Peyer's patch (tissue), 4 donors: ENCODE data around the gene SPSB2. TPM values are rescaled to one million over a fixed set of nuclear protein-coding genes. Genes with fewer than 3 reads are reported as not detected.

Experiments
- DNase-seq, 3 donors: peaks; one replicate each; pipeline ENCODE4 v3.0.0-alpha.2; 2017 to 2019
- H3K27ac ChIP-seq, 4 donors: fragments of 200-600 bp; sonication (generic); one replicate each; pipeline ENCODE4 v1.5.1; 2016 to 2019
- H3K27me3 ChIP-seq, 2 donors: fragments of 200-600 bp; sonication (generic); one replicate each; pipeline ENCODE4 v1.5.1; 2019
- H3K36me3 ChIP-seq, 3 donors: fragments of 200-600 bp; sonication (generic); one replicate each; pipeline ENCODE4 v1.5.1; 2016 to 2019
- H3K4me1 ChIP-seq, 4 donors: fragments of 200-600 bp; sonication (generic); one replicate each; pipeline ENCODE4 v1.5.1; 2016 to 2019
- H3K4me3 ChIP-seq, 4 donors: fragments of 200-600 bp; sonication (generic); 1 replicate in 3 of 4; 2 replicates in 1 of 4; pipeline ENCODE4 v1.5.1; 2016 to 2019; ENCODE audit warnings: mild to moderate bottlenecking in 1 of 4
- H3K9me3 ChIP-seq, 4 donors: fragments of 200-600 bp; sonication (generic); one replicate each; pipeline ENCODE4 v1.5.1; 2016 to 2019; ENCODE audit warnings: mild to moderate bottlenecking in 1 of 4
- CTCF ChIP-seq, 6 experiments: fragments of 450-650 bp in 4 of 6; fragments of 200-600 bp in 2 of 6; sonication (generic) in 1 of 6; IDR thresholded peaks; one replicate each; pipeline ENCODE4 v1.5.1; 2017 to 2019; ENCODE audit warnings: antibody characterized with exemption in 6 of 6, mild to moderate bottlenecking in 3 of 6, moderate library complexity in 1 of 6
- POLR2A ChIP-seq, 2 donors: fragments of 450-650 bp; IDR thresholded peaks; one replicate each; pipeline ENCODE4 v1.5.1; 2017; ENCODE audit warnings: antibody characterized with exemption in 2 of 2, mild to moderate bottlenecking in 2 of 2, moderate library complexity in 2 of 2
- total RNA-seq, 4 donors: library from RNA; depleted of rRNA; stranded (reverse); fragments of >200 nt; gene quantifications; one replicate each; pipeline ENCODE4 v1.1.0, GENCODE V29; 2016

SPSB2 gene
- total RNA-seq, 4 donors from 2014 or later, result 4.1 to 12.3 (median 9.9) TPM

GRCh38 chr12:6831450-6831995 is 41.6 kb downstream of the SPSB2 start:
- no peaks in the 10 kb centered on the region for H3K27me3 ChIP-seq
- H3K36me3 ChIP-seq, result peaks cover 0 to 6% (median 0%) of the 10 kb centered on the region in 3 donors
- H3K4me3 ChIP-seq, result no peak overlapping the region
- no peak overlapping the region for H3K27ac ChIP-seq
- no peak for DNase-seq
- peaks cover 0 to 22% (median 8%) of the 10 kb centered on the region in 4 donors for H3K4me1 ChIP-seq
- TF ChIP-seq POLR2A (IDR thresholded peaks at IDR 0.05), result no peak
- TF ChIP-seq CTCF (IDR thresholded peaks at IDR 0.05), result no peak
- H3K9me3 ChIP-seq, result no peaks in the 10 kb centered on the region

DNA sequence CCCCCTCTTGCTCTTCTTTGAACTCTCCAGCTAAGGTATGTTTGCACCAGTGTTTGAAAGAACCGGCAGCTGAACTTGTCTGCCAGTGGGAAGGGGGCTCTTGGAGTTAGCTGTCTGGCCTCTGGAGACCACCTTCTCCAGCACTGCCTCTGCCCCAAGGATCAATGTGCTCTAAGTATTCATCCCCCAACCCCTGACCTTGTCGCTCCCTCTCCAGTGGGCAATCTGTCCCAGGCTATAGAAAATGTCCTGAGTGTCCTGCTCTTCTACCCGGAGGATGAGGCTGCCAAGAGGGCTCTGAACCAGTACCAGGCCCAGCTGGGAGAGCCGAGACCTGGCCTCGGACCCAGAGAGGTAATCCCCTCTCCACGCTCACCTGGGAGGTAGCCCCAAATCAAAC is 42.1 kb downstream of the SPSB2 start:
- no peak overlapping the region for H3K27ac ChIP-seq
- H3K9me3 ChIP-seq, result no peaks in the 10 kb centered on the region
- no peak overlapping the region for H3K4me3 ChIP-seq
- TF ChIP-seq CTCF (IDR thresholded peaks at IDR 0.05) (no peak), POLR2A (IDR thresholded peaks at IDR 0.05) (no peak)
- no peak for DNase-seq
- no peaks in the 10 kb centered on the region for H3K27me3 ChIP-seq
- H3K36me3 ChIP-seq, result peaks cover 0 to 6% (median 0%) of the 10 kb centered on the region in 3 donors
- H3K4me1 ChIP-seq, result peaks cover 0 to 22% (median 8%) of the 10 kb centered on the region in 4 donors

- DNase-seq, result no peak
- no peak overlapping the region for H3K27ac ChIP-seq
Measured at GRCh38 chr12:6830286-6830890, 42.7 kb downstream of the SPSB2 start.

DNA sequence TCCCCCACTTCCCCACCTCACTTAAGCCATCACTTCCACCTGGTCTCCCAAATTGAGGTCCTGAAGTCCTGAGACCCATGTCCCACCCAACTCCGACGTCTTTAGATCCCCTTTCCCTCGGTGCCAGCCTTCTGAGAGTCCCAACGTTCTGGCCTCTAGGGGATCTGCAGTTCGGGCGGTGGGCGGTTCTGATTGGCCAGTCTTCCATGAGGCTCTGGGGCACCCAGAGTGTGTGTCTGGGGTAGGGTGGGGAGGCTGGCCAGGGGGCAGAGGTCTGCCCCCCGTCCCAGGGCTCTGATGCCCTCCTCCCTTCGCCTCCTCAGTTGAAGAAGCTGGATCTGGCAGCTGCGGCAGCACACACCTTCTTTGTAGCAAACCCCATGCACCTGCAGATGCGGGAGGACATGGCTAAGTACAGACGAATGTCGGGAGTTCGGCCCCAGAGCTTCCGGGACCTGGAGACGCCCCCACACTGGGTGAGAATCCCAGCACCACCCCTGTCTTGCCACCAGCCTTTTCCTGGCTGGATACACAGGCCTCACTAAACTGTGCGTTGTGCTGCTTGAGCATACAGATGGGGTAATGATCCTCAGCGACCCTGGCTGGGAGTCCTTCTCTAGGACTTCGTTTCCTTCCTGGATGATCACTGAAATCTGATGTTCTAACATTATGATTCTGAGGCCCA is 43.4 kb downstream of the SPSB2 start:
- Histone ChIP-seq H3K4me3 (peak overlapping the region; percentile 62 to 87 (median 70)), H3K36me3 (peaks cover 0 to 6% (median 0%) of the 10 kb centered on the region in 3 donors), H3K4me1 (peaks cover 0 to 22% (median 8%) of the 10 kb centered on the region in 4 donors), H3K27me3 (no peaks in the 10 kb centered on the region), H3K27ac (peak overlapping the region; percentile 64 to 77 (median 70)), H3K9me3 (no peaks in the 10 kb centered on the region)
- TF ChIP-seq POLR2A (IDR thresholded peaks at IDR 0.05) (peak in 1 of 2 donors; percentile 7), CTCF (IDR thresholded peaks at IDR 0.05) (peak in 3 of 6 experiments; percentile 10 to 18 (median 11))
- DNase-seq, result peak in 2 of 3 donors; percentile 32 to 64

More at GRCh38 chr12:6830286-6830890, 42.7 kb downstream of the SPSB2 start:
- H3K36me3 ChIP-seq, result peaks cover 0 to 6% (median 0%) of the 10 kb centered on the region in 3 donors
- H3K27me3 ChIP-seq, result no peaks in the 10 kb centered on the region
- peaks cover 0 to 22% (median 8%) of the 10 kb centered on the region in 4 donors for H3K4me1 ChIP-seq
- no peaks in the 10 kb centered on the region for H3K9me3 ChIP-seq
- H3K4me3 ChIP-seq, result no peak overlapping the region
- TF ChIP-seq CTCF (IDR thresholded peaks at IDR 0.05), result no peak
- TF ChIP-seq POLR2A (IDR thresholded peaks at IDR 0.05), result no peak

- Histone ChIP-seq H3K27ac (peak overlapping the region; percentile 64 to 77 (median 70)), H3K9me3 (no peaks in the 10 kb centered on the region), H3K27me3 (no peaks in the 10 kb centered on the region), H3K36me3 (peaks cover 0 to 6% (median 0%) of the 10 kb centered on the region in 3 donors), H3K4me3 (peak overlapping the region; percentile 62 to 87 (median 70)), H3K4me1 (peaks cover 0 to 22% (median 8%) of the 10 kb centered on the region in 4 donors)
- TF ChIP-seq POLR2A (IDR thresholded peaks at IDR 0.05), result no peak
- no peak for TF ChIP-seq CTCF (IDR thresholded peaks at IDR 0.05)
- DNase-seq, result peak; percentile 38 to 70 (median 62)
Measured at GRCh38 chr12:6828781-6829535, 44.1 kb downstream of the SPSB2 start.
